AG04449 (cell line): ENCODE measurements around the gene MAST1.
"Not testable (repeated sequence)": the region's sequence is repeated elsewhere in the genome, so short reads cannot be mapped to it uniquely, and the experiment has no call there.

Source experiments
- CTCF ChIA-PET: fragments of 350-600 bp; formaldehyde crosslinking; extraction: SDS; loops from one replicate; lab custom pipeline; 2021; ENCODE audit warnings: antibody characterized with exemption; lab: Yijun Ruan, JAX
- POLR2A ChIA-PET: fragments of 400-600, 350-600 bp; formaldehyde crosslinking; extraction: SDS; loops from one replicate; lab custom pipeline; 2020; ENCODE audit warnings: antibody characterized with exemption, inconsistent platforms; lab: Yijun Ruan, JAX
- DNase-seq: peaks from one replicate; pipeline ENCODE4 v3.0.0-alpha.2; 2010; ENCODE audit warnings: low read depth, low spot score
- H3K4me3 ChIP-seq: 2 replicates; pipeline ENCODE4 v1.5.1; 2011; ENCODE audit warnings: low read depth, mild to moderate bottlenecking, control low read depth, low read length
- CTCF ChIP-seq: IDR thresholded peaks from one replicate; pipeline ENCODE4 v1.5.1; 2011; ENCODE audit warnings: mild to moderate bottlenecking, moderate library complexity, low read length, control low read depth, inconsistent platforms; ENCODE audit not compliant: insufficient read depth; ENCODE audit errors: missing control alignments

Gene MAST1

GRCh38 chr19:12885749-12886650 is 47.7 kb downstream of the MAST1 start:
- TF ChIP-seq CTCF: no peak
- POLR2A ChIA-PET: no interaction called here
- CTCF ChIA-PET: interaction anchor here (0.6 to 3.6 kb wide), 5 partner anchors 79 to 157 kb away, joined by 3 to 21 read pairs (median 3); no protein-coding TSS in a partner anchor
- peak overlapping the region; percentile 8; the same call in 1 of the 2 replicates for H3K4me3 ChIP-seq
- DNase-seq: no peak

GRCh38 chr19:12886651-12886968 is 48.3 kb downstream of the MAST1 start:
- POLR2A ChIA-PET: no interaction called here
- no peak for DNase-seq
- no peak for TF ChIP-seq CTCF
- H3K4me3 ChIP-seq: no peak overlapping the region
- CTCF ChIA-PET: interaction anchor here (0.6 to 3.6 kb wide), 4 partner anchors 12 to 158 kb away, joined by 3 to 21 read pairs (median 3); no protein-coding TSS in a partner anchor

DNA sequence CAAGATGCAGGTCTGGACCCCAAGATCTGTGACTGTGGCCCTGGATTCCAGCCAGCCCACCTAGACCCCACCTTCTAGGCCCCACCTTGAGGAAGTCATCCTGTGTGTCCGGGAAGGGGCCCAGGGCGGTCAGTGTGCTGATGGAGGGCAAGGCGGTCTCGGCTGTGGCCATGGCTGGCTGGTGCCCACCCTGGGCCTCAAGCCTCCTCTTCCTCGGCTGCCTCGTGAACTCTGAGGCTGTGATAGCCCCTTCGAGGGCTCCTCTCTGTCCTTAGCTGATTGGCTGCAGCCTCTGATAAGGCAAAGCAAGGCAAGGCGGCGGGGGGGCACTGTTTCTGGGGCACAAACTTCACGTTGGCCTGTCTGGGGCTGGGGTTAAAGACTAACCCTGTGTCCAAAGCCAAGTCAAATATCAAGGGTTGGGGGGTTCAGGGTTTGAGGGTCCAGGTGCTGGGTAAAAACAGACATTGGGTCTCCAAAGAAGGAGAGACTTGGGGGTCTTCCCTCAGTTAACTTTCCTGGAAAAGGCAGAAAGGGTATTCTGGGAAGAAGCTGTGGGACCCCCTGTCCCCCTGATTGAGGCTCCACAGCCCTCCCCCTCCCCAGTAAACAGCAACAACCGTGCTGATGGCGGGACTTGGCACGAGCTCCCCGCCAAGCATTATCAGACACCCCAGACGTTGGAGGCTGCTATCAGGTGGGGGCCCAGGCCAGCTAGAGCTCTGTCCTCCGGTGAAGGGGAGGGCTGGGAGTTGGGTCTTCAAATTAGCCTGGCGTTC is 48.8 kb downstream of the MAST1 start, which contains the start of gene KLF1:
KLF1 (minus strand) TSS at position 233 of the 779 bp plus-strand sequence; CDS start at position 172, 61 bp downstream.
- no peak for TF ChIP-seq CTCF
- no peak within 1 kb of the TSS for H3K4me3 ChIP-seq
- CTCF ChIA-PET: interaction anchor here (0.9 to 3.6 kb wide), 3 partner anchors 12 to 121 kb away, joined by 3 to 21 read pairs (median 3); no protein-coding TSS in a partner anchor
- no peak for DNase-seq
- POLR2A ChIA-PET: no interaction called here

GRCh38 chr19:12888006-12888603 is 49.8 kb downstream of the MAST1 start:
- POLR2A ChIA-PET: no interaction called here
- no peak for TF ChIP-seq CTCF
- no peak for DNase-seq
- no peak overlapping the region for H3K4me3 ChIP-seq
- CTCF ChIA-PET: interaction anchor here (0.6 kb wide), 1 partner anchor 75 kb away, joined by 3 read pairs; no protein-coding TSS in a partner anchor

DNA sequence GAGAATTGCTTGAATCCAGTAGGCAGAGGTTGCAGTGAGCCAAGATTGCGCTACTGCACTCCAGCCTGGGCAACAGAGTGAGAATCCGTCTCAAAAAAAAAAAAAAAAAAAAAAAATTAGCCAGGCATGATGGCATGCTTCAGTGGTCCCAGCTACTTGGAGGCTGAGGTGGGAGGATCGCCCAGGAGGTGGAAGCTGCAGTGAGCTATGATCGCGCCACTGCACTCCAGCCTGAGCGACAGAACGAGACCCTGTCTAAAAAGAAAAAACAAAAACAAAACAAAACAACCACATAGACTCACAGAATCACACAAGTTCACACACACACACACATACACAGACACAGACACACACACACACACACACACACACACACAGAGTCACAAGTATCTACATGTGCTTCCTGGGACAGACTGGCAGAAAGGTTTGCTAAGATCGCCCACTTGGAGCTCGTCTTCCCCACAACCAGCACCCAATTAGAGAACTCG is 52.0 kb downstream of the MAST1 start:
- DNase-seq: not testable (repeated sequence)
- ChIA-PET CTCF (interaction anchor here (0.6 to 2.9 kb wide), 8 partner anchors 8 to 75 kb away, joined by 3 to 17 read pairs (median 4); partner anchors contain the start of gene DNASE2), POLR2A (interaction anchor here (1.8 kb wide), 1 partner anchor 10 kb away, joined by 9 read pairs; the partner anchor contains the start of gene DNASE2)
- peak overlapping the region; percentile 47 for H3K4me3 ChIP-seq

GRCh38 chr19:12890787-12891552 is 52.7 kb downstream of the MAST1 start, which contains the start of gene GCDH:
GCDH (plus strand) TSS chr19:12891160; CDS start chr19:12891305, 145 bp downstream.
- no peak for TF ChIP-seq CTCF
- ChIA-PET POLR2A (interaction anchor here (1.8 kb wide), 1 partner anchor 10 kb away, joined by 9 read pairs; the partner anchor contains the start of gene DNASE2), CTCF (interaction anchor here (0.6 to 2.9 kb wide), 8 partner anchors 8 to 74 kb away, joined by 3 to 17 read pairs (median 4); partner anchors contain the start of gene DNASE2)
- DNase-seq: peak; percentile 92
- H3K4me3 ChIP-seq: peak within 1 kb of the TSS; percentile 94
